ENCODE data around the gene KDM2A.

KDM2A gene

DNA sequence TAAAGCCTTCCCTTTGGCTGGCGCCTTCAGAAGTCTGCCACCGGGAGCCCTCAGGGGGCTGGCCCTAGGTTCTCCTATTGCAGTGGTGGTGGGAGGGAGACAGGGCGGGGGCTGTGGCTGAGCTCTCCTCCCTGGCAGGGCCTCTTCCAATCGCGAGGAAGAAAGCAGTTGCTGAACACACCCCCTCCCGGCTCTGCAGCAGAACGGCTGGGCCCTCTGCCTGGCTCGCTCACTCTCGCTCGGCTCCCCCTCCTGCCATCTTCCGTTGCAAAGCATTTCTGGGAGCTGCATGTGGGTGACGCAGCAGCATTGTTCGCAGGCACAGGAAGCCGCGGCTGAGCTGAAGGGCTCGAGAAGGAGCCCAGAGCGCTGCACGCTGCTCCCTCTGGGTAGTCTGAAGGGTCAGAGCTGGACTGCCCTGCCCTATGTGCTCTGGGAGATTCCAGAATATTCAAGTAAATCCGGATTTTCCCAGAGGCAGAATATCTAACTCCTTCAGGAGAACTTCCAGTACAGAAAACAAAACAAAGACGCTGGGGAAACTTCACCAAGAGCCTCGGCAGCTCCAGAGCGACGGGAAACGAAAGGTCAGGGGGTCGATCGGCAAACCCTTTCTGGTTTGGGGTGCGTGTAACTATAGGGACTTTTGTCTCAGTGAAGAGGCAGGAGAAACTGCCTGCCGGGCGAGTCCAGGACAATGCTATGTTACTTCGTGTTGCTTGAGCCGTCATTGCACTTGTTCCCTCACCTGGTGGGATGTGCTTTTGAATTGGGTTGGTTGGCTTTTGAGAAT is 120.9 kb downstream of the KDM2A start:
- DNase-seq: peak; percentile 90 to 93

DNA sequence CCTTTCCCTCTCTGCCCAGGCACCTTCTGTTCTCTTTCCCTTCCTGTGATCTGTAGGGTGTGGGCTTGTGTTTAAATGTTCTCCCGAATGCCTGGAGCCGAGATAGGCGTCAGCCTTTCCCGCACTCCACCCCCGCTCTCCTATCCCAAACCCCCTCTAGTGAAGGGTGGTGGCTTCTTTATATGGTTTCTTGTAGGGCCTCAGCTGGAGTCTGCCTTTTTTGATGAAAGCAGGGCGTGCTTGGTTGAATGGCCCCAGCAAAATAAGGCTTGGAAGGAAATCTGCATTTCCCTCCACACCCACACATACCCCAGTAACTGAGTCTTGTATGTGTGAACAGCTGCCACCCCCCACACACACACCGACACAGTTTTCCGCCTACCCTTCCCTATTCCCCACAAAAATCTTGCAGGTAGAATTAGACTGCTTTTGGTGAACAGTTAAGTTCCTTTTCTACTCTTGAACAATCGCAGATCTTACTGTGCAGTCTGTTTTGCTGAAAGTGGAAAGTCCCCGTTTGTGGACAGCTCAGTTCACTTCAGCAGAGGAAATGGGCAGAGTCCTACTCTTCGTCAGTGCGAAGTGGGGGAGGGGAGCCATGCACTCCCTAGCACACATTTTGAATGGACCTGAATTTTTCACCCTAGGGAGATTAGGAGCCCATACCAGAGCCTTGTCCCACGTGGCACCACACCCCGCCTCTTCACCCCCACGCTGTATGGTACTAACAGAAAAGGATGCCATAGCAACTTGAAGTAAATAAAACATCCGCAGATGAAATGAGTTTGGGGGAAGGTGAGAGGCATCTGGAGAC is 121.7 kb downstream of the KDM2A start:
- DNase-seq: no peak

- DNase-seq: no peak
Observed at GRCh38 chr11:67242548-67242947, 123.5 kb downstream of the KDM2A start.

GRCh38 chr11:67243051-67243450 is 124.0 kb downstream of the KDM2A start:
- DNase-seq: no peak

DNA sequence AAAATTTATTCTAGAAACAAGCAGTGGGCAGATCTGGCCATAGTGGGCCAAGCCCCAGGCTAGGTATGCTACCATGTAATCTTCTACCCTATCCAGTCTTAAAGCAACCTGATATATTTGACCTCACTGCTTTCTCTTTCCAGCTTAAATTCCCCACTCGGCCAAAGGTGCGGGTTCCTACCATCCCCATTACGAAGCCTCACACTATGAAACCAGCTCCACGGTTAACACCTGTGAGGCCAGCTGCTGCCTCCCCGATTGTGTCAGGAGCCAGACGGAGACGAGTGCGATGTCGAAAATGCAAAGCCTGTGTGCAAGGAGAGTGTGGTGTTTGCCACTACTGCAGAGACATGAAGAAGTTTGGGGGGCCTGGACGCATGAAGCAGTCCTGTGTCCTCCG is 126.0 kb downstream of the KDM2A start:
- DNase-seq: no peak

GRCh38 chr11:67247946-67248550 is 129.0 kb downstream of the KDM2A start:
- DNase-seq: no peak

GRCh38 chr11:67248653-67249052 is 129.6 kb downstream of the KDM2A start:
- no peak for DNase-seq

DNA sequence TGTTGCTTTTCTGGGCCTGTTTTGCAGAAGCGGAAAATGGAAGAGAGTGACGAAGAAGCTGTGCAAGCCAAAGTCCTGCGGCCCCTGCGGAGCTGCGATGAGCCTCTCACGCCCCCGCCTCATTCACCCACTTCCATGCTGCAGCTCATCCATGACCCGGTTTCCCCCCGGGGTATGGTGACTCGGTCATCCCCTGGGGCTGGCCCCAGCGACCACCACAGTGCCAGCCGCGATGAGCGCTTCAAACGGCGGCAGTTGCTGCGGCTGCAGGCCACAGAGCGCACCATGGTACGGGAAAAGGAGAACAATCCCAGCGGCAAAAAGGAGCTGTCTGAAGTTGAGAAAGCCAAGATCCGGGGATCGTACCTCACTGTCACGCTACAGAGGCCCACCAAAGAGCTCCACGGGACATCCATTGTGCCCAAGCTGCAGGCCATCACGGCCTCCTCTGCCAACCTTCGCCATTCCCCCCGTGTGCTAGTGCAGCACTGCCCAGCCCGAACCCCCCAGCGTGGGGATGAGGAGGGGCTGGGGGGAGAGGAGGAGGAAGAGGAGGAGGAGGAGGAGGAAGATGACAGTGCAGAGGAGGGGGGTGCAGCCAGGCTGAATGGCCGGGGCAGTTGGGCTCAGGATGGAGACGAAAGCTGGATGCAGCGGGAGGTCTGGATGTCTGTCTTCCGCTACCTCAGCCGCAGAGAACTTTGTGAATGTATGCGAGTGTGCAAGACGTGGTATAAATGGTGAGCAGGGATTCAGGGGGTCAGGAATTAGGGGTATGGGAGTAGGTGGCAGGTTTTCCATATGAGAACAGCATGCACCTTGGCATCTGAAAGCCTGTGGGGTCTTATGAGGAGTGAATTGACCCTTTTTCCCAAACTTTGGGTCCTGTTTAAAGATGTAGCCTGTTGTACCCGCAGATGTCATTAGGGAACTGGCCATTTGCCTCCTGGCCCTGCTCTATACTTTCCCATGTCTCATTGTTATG is 131.3 kb downstream of the KDM2A start:
- no peak for DNase-seq

GRCh38 chr11:67251841-67252240 is 132.8 kb downstream of the KDM2A start:
- DNase-seq: no peak

DNA sequence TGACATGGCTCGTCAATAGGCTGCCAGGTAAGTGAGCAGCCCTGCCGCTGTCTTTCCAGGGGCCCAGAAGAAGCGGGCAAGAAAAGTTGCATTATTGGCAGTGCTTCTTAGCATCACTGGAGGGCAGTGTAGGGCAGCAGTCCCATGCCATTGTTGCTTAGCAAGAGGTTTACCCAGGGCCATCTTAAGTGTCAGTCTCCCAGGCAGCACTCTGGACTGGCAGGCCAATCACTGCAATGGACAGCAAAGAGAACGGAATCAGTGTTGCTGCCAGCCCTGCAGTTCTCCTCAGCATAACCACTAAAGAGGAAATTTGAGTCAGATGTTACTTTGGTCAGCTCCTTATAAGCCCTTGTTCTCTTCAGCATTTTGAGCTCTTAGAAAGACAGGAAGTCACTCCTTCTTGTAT is 133.8 kb downstream of the KDM2A start:
- peak in 1 of 2 experiments; percentile 8 for DNase-seq

- no peak for DNase-seq
Observed at GRCh38 chr11:67253872-67254624, 135.0 kb downstream of the KDM2A start.

DNA sequence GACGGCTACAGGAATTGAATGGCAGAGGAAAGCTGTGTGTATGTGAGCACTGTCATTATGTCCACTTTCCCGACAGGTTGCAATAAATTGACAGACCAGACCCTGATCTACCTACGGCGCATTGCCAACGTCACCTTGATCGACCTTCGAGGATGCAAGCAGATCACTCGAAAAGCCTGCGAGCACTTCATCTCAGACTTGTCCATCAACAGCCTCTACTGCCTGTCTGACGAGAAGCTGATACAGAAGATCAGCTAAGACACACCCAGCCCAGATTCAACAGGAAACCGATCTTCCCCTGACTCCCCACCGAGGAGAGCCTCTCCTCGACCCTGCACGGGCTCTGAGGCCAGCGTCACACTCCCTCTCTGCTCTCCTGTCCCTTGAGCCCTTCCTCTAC is 135.7 kb downstream of the KDM2A start:
- DNase-seq: no peak

- DNase-seq: no peak
Observed at GRCh38 chr11:67255353-67255752, 136.3 kb downstream of the KDM2A start.

- no peak for DNase-seq
Observed at GRCh38 chr11:67255864-67256263, 136.8 kb downstream of the KDM2A start.

- DNase-seq: no peak
Observed at GRCh38 chr11:67256477-67257135, 137.5 kb downstream of the KDM2A start.

DNA sequence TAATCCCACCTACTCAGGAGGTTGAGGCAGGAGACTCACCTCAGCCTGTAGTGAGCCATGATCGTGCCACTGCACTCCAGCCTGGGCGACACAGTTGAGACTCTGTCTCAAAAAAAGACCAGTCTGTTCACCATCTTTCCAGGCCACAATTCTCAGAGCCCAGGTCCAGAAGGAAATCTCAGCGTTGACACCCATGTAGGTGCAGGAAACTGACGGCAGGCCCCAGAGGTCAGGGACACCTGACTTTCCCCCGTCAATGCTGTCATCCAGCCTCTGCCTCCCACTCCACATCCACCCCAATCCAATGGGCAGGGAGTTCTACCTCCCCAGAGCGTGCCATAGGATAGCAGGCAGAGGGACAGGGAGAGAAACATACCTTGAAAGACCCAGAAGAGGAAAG is 141.3 kb downstream of the KDM2A start:
- no peak for DNase-seq

DNA sequence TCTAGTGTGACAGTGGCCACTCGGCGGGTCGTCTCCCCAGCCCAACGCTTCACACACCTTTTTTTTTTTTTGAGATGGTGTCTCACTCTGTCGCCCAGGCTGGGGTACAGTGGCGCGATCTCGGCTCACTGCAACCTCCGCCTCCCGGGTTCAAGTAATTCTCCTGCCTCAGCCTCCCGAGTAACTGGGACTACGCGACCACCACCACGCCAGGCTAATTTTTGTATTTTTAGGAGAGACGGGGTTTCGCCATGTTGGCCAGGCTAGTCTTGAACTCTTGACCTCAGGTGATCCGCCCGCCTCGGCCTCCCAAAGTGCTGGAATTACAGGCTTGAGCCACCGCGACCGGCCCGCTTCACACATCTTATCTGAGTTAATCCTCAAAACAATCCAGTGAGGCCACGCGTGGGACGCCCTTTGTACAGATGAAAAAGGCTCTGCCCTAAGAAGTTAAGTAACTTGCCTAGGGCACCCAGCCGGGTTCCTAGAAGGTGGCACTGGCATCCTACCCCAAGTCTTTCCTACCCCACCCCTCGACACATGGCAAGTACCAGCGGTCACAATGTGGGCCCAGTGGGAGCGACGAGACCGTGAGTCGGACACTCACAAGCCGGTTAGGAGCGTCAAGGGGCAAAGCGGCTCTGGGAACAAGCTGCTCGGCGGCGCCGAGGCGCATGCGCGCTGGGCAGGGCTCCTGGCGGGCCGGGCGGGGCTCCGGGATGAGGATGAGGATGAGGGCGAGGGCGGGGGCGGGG is 142.0 kb downstream of the KDM2A start:
- DNase-seq: peak; percentile 34 to 55

GRCh38 chr11:67261640-67261945 is 142.5 kb downstream of the KDM2A start:
- no peak for DNase-seq

- no peak for DNase-seq
Observed at GRCh38 chr11:67261946-67262681, 143.1 kb downstream of the KDM2A start.

Measured in NCI-H1930 (cell line).